K562 (cell line): Measurements from ENCODE around the gene CNTN4. TPM values are rescaled to one million over a fixed set of nuclear protein-coding genes. Genes with fewer than 3 reads are reported as not detected.

Source experiments
- ATAC-seq: fragments of 200-7000 bp; cut with Tn5 transposase; 3 replicates; pipeline ENCODE4 v1.9.1; 2020; ENCODE audit warnings: moderate library complexity
- BruUV-seq: library from RNA; stranded (reverse); fragments of 400-500 nt; replicated peaks from 2 replicates; lab custom pipeline; 2021; lab: Mats Ljungman, UMichigan
- CTCF ChIA-PET: fragments of 300-600 bp; formaldehyde crosslinking; extraction: SDS; loops from one replicate; lab custom pipeline; 2021; ENCODE audit warnings: low intra/inter-chr PET ratio; lab: Yijun Ruan, JAX
- POLR2A ChIA-PET: fragments of 300-600, 350-650 bp; sonication (Branson Sonifier 250); formaldehyde crosslinking; extraction: SDS; loops from one replicate; lab custom pipeline; 2021; ENCODE audit warnings: antibody characterized with exemption, inconsistent platforms; lab: Yijun Ruan, JAX
- DNase-seq, 4 experiments: peaks; one replicate each; pipeline versions ENCODE4 v3.0.0 to v3.0.0-alpha.2; 2011 to 2018; ENCODE audit warnings: low spot score in 3 of 4, mixed read lengths in 3 of 4; ENCODE audit errors: extremely low read depth in 1 of 4
- FAIRE-seq: peaks from 2 replicates; lab custom pipeline; 2011; peaks lifted over from hg19 to GRCh38; lab: Jason Lieb, UNC
- H2AFZ ChIP-seq: 2 replicates; pipeline ENCODE4 v1.6.0; 2011; ENCODE audit warnings: low read depth, low read length, control low read depth, inconsistent platforms
- H3K27ac ChIP-seq: fragments of 200-600 bp; 3 replicates; pipeline ENCODE4 v1.8.0; 2011; ENCODE audit warnings: low read depth, mild to moderate bottlenecking, control low read depth, inconsistent platforms, low read length, moderate library complexity, mixed read lengths; ENCODE audit errors: extremely low read depth
- H3K27me3 ChIP-seq, 2 experiments: fragments of 300-600 bp in 1 of 2; 2 replicates in 1 of 2; 3 replicates in 1 of 2; pipeline versions ENCODE4 v1.6.0 to v1.8.0; 2011; ENCODE audit warnings: inconsistent platforms in 2 of 2, low read length in 2 of 2, mild to moderate bottlenecking in 1 of 2, mixed read lengths in 1 of 2, moderate library complexity in 1 of 2; ENCODE audit not compliant: control insufficient read depth in 2 of 2, insufficient read depth in 2 of 2
- H3K36me3 ChIP-seq: fragments of 300-600 bp; 3 replicates; pipeline ENCODE4 v1.8.0; 2011; ENCODE audit warnings: mild to moderate bottlenecking, low read length, inconsistent platforms; ENCODE audit not compliant: control insufficient read depth, insufficient read depth
- H3K4me1 ChIP-seq, 2 experiments: fragments of 200-600 bp in 1 of 2; replicated peaks in 1 of 2; 2 replicates in 1 of 2; 3 replicates in 1 of 2; pipeline versions ENCODE4 v1.5.1 to v1.8.0; 2011; ENCODE audit warnings: inconsistent platforms in 2 of 2, low read length in 2 of 2, mild to moderate bottlenecking in 1 of 2, mixed read lengths in 1 of 2, moderate library complexity in 1 of 2; ENCODE audit not compliant: control insufficient read depth in 2 of 2, insufficient read depth in 2 of 2
- H3K4me2 ChIP-seq: 2 replicates; pipeline ENCODE4 v1.6.1; 2011; ENCODE audit warnings: low read length, control low read depth, inconsistent platforms, mixed read lengths; ENCODE audit not compliant: insufficient read depth
- H3K4me3 ChIP-seq: fragments of 200-600 bp; sonication (generic), shearing (Covaris generic); 2 replicates; pipeline ENCODE4 v1.5.1; 2016; ENCODE audit warnings: control low read depth, inconsistent platforms
- H3K79me2 ChIP-seq: fragments of 200-600 bp; 3 replicates; pipeline ENCODE4 v1.8.0; 2011; ENCODE audit warnings: low read length, inconsistent platforms; ENCODE audit not compliant: control insufficient read depth, insufficient read depth
- H3K9ac ChIP-seq, 2 experiments: 2 replicates each; pipeline versions ENCODE4 v1.6.0 to v1.6.1; 2011; ENCODE audit warnings: low read depth in 2 of 2, low read length in 2 of 2, control low read depth in 1 of 2, inconsistent platforms in 1 of 2, mild to moderate bottlenecking in 1 of 2, mixed read lengths in 1 of 2; ENCODE audit not compliant: insufficient read depth in 1 of 2
- H3K9me1 ChIP-seq: one replicate; pipeline ENCODE4 v1.6.0; 2011; ENCODE audit warnings: inconsistent platforms, mild to moderate bottlenecking, low read length, moderate library complexity; ENCODE audit not compliant: control insufficient read depth, insufficient read depth
- H3K9me3 ChIP-seq: replicated peaks from 2 replicates; pipeline ENCODE4 v1.5.1; 2011; ENCODE audit warnings: low read depth, low read length, inconsistent platforms; ENCODE audit not compliant: control insufficient read depth, insufficient read depth
- H4K20me1 ChIP-seq: replicated peaks from 2 replicates; pipeline ENCODE4 v1.6.1; 2011; ENCODE audit warnings: low read length, inconsistent platforms, mixed read lengths; ENCODE audit not compliant: control insufficient read depth, insufficient read depth
- HDAC2 ChIP-seq: fragments of 450-650 bp; IDR thresholded peaks from 2 replicates; pipeline ENCODE4 v1.6.1; 2016; ENCODE audit warnings: mild to moderate bottlenecking
- HSF4 ChIP-seq: fragments of 250-450 bp; sonication (Bioruptor Pico); IDR thresholded peaks from 2 replicates; pipeline ENCODE4 v2.1.2; 2022; ENCODE audit warnings: mild to moderate bottlenecking, moderate library complexity, borderline replicate concordance
- LEF1 ChIP-seq: fragments of 450-650 bp; IDR thresholded peaks from 2 replicates; pipeline ENCODE4 v1.6.1; 2016; ENCODE audit warnings: mild to moderate bottlenecking
- RHOXF2B ChIP-seq: fragments of 250-450 bp; sonication (Bioruptor Pico); conservative IDR thresholded peaks from 2 replicates; pipeline ENCODE4 v1.5.1; 2021
- SIX5 ChIP-seq, 2 experiments: IDR thresholded peaks; 2 replicates each; pipeline ENCODE4 v1.6.1; 2011; ENCODE audit warnings: low read length in 2 of 2, borderline replicate concordance in 1 of 2, low read depth in 1 of 2, mild to moderate bottlenecking in 1 of 2, moderate library complexity in 1 of 2; ENCODE audit not compliant: insufficient read depth in 1 of 2
- ZBTB11 ChIP-seq, 3 experiments: fragments of 200-800 bp in 1 of 3; fragments of 250-450 bp in 1 of 3; fragments of 450-650 bp in 1 of 3; sonication (Bioruptor Pico) in 1 of 3; sonication (Bioruptor generic) in 1 of 3; formaldehyde crosslinking in 1 of 3; IDR thresholded peaks; 2 replicates each; pipeline versions ENCODE4 v1.6.1 to v1.8.0; 2016 to 2022; ENCODE audit warnings: mild to moderate bottlenecking in 2 of 3, missing genetic modification characterization in 2 of 3, missing compliant biosample characterization in 1 of 3, moderate library complexity in 1 of 3
- in situ Hi-C: fragments of 300-500 bp; cut with MboI; formaldehyde crosslinking; loops from 4 replicates; pipeline ENCODE4 v1.15.0; 2018; ENCODE audit warnings: inconsistent platforms, mixed read lengths
- intact Hi-C: fragments of 100-400 bp; cut with micrococcal nuclease; formaldehyde crosslinking; loops from 2 replicates; pipeline ENCODE4 v1.14.2; 2022
- polyA plus RNA-seq, 8 experiments: library from polyadenylated mRNA; depleted of rRNA in 4 of 8; stranded (reverse) in 5 of 8; unstranded in 3 of 8; fragments of >200 nt; fragmentation: Nextera tagmentation in 2 of 8; fragmentation: Illumina TruSeq in 1 of 8; extraction: Ambion mirVana in 2 of 8; extraction: Trizol in 1 of 8; gene quantifications; 2 replicates each; pipeline versions ENCODE4 v1.2.1 to v1.2.3, GENCODE V29; 2011 to 2014; ENCODE audit warnings: inconsistent platforms in 1 of 8, missing spikeins in 1 of 8
- total RNA-seq, 7 experiments: library from RNA; depleted of rRNA in 6 of 7; stranded (reverse); fragments of >200 nt in 6 of 7; fragmentation: Illumina TruSeq in 2 of 7; extraction: Trizol in 2 of 7; gene quantifications; 2 replicates each; pipeline versions ENCODE4 v1.2.1 to v1.2.3, GENCODE V29; 2011 to 2021; ENCODE audit warnings: low replicate concordance in 1 of 7

The CNTN4 gene
- total and polyA plus RNA-seq, 9 of the 15 experiments (the other 6 are each of a cell fraction or from before 2014, with no cell fraction given), result not detected

- no TSS peak for BruUV-seq
- DNase-seq, result no peak
- Histone ChIP-seq H3K27ac (no peak overlapping the region), H3K4me3 (no peak overlapping the region), H3K27me3 (no peaks in the 10 kb centered on the region), H3K36me3 (no peaks in the 10 kb centered on the region), H3K9ac (no peak overlapping the region), H3K4me1 (no peaks in the 10 kb centered on the region), H3K79me2 (no peaks in the 10 kb centered on the region), H3K4me2 (no peak overlapping the region), H3K9me3 (no peaks in the 10 kb centered on the region; the same call in none of the 2 replicates), H4K20me1 (no peaks in the 10 kb centered on the region), H3K9me1 (no peaks in the 10 kb centered on the region), H2AFZ (no peak overlapping the region)
- FAIRE-seq, result no peak
- in situ Hi-C loops, result no loop called here
- no peak for ATAC-seq
- POLR2A ChIA-PET, result no interaction called here
- intact Hi-C loops, result no loop called here
- CTCF ChIA-PET, result no interaction called here
- TF ChIP-seq RHOXF2B (CRISPR knock-in tag), result no peak
- no peak for TF ChIP-seq HDAC2
- TF ChIP-seq SIX5 (IDR thresholded peaks at IDR 0.05; ENCODE audit: borderline replicate concordance in 1 of 2, insufficient read depth in 1 of 2, low read depth in 1 of 2, low read length in 2 of 2), result no peak
- TF ChIP-seq LEF1, result no peak
- TF ChIP-seq HSF4 (CRISPR knock-in tag), result no peak
- no peak for TF ChIP-seq ZBTB11 (CRISPR knock-in tag; IDR thresholded peaks at IDR 0.05)
Measured at GRCh38 chr3:2849092-2849491, 750.4 kb downstream of the CNTN4 start.
